Loucy (cell line): ENCODE results near the gene CCDC12.
A peak's percentile ranks its signal among the peaks of the same experiment; 100 is the strongest.

Source experiments
- H2AFZ ChIP-seq: fragments of 200-600 bp; sonication (generic); 2 replicates; pipeline ENCODE4 v1.6.0; 2016; ENCODE audit warnings: antibody characterized with exemption, mild to moderate bottlenecking, low read length, moderate library complexity
- H3F3A ChIP-seq: fragments of 200-600 bp; 2 replicates; pipeline ENCODE4 v1.6.0; 2016; ENCODE audit warnings: antibody characterized with exemption, low read depth, mild to moderate bottlenecking
- H3K27me3 ChIP-seq: fragments of 200-600 bp; sonication (generic); 2 replicates; pipeline ENCODE4 v1.6.1; 2014; ENCODE audit warnings: low read length, mild to moderate bottlenecking; ENCODE audit not compliant: insufficient read depth, poor library complexity, severe bottlenecking
- H3K36me3 ChIP-seq: fragments of 200-600 bp; sonication (generic); 2 replicates; pipeline ENCODE4 v1.6.1; 2016; ENCODE audit warnings: low read length; ENCODE audit not compliant: insufficient read depth
- H3K4me1 ChIP-seq: fragments of 200-600 bp; sonication (generic); 2 replicates; pipeline ENCODE4 v1.5.1; 2014; ENCODE audit warnings: low read length, mild to moderate bottlenecking; ENCODE audit not compliant: insufficient read depth, poor library complexity, severe bottlenecking
- H3K4me2 ChIP-seq: fragments of 200-600 bp; sonication (generic); 2 replicates; pipeline ENCODE4 v1.6.0; 2014; ENCODE audit warnings: antibody characterized with exemption, low read length, low read depth, mild to moderate bottlenecking; ENCODE audit not compliant: poor library complexity, severe bottlenecking
- H3K4me3 ChIP-seq: fragments of 200-600 bp; sonication (generic); 2 replicates; pipeline ENCODE4 v1.5.1; 2014; ENCODE audit warnings: low read length, mild to moderate bottlenecking, mixed read lengths; ENCODE audit not compliant: poor library complexity, severe bottlenecking
- H3K79me2 ChIP-seq: fragments of 200-600 bp; sonication (generic); 2 replicates; pipeline ENCODE4 v1.6.1; 2014; ENCODE audit warnings: low read length; ENCODE audit not compliant: insufficient read depth
- H3K9ac ChIP-seq: fragments of 200-600 bp; sonication (generic); 2 replicates; pipeline ENCODE4 v1.6.0; 2014; ENCODE audit warnings: mild to moderate bottlenecking, low read depth, low read length, moderate library complexity; ENCODE audit not compliant: poor library complexity, severe bottlenecking
- H3K9me2 ChIP-seq: fragments of 200-600 bp; sonication (generic); replicated peaks from 2 replicates; pipeline ENCODE4 v1.6.1; 2016; ENCODE audit warnings: low read depth, low read length, mixed read lengths
- H3K9me3 ChIP-seq: fragments of 200-600 bp; sonication (generic); 2 replicates; pipeline ENCODE4 v1.6.1; 2014; ENCODE audit warnings: mild to moderate bottlenecking, antibody characterized with exemption, low read length, low read depth; ENCODE audit not compliant: insufficient read depth
- H4K20me1 ChIP-seq: fragments of 200-600 bp; sonication (generic); 2 replicates; pipeline ENCODE4 v1.6.0; 2014; ENCODE audit warnings: antibody characterized with exemption, low read length, mild to moderate bottlenecking; ENCODE audit not compliant: insufficient read depth, poor library complexity, severe bottlenecking
- EZH2phosphoT487 ChIP-seq: fragments of 200-600 bp; IDR thresholded peaks from 2 replicates; pipeline ENCODE4 v1.6.1; 2018; ENCODE audit warnings: antibody characterized with exemption, mild to moderate bottlenecking, moderate library complexity, borderline replicate concordance
- TF ChIP-seq, protein P1 (sequence below): fragments of 200-600 bp; sonication (generic); conservative IDR thresholded peaks from 2 replicates; pipeline ENCODE4 v1.5.1; 2014; ENCODE audit warnings: mild to moderate bottlenecking, antibody characterized with exemption, low read length

CCDC12 gene

DNA sequence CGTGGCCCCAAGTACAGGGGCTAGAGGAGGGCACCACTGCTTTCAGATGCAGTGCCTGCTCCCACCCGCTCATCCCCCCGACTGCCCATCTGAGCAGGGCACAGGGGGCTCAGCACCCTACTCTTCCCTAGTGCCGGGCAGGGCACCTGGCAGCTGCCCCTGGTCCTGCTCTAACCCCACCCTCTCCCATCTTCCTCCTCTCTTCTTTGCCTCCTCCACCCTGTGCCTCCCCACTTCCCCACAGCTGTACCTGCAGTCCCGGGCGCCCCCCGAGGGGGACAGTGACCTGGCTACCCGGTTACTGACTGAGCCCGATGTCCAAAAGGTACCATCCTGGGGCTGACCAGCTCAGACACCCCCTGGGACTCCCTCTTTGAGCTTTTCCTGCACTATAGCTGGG lies 15.7 kb upstream of the CCDC12 start:
- H3K4me1 ChIP-seq, result peaks cover 55% of the 10 kb centered on the region
- no peaks in the 10 kb centered on the region for H3K9me3 ChIP-seq
- TF ChIP-seq, protein P1, sequence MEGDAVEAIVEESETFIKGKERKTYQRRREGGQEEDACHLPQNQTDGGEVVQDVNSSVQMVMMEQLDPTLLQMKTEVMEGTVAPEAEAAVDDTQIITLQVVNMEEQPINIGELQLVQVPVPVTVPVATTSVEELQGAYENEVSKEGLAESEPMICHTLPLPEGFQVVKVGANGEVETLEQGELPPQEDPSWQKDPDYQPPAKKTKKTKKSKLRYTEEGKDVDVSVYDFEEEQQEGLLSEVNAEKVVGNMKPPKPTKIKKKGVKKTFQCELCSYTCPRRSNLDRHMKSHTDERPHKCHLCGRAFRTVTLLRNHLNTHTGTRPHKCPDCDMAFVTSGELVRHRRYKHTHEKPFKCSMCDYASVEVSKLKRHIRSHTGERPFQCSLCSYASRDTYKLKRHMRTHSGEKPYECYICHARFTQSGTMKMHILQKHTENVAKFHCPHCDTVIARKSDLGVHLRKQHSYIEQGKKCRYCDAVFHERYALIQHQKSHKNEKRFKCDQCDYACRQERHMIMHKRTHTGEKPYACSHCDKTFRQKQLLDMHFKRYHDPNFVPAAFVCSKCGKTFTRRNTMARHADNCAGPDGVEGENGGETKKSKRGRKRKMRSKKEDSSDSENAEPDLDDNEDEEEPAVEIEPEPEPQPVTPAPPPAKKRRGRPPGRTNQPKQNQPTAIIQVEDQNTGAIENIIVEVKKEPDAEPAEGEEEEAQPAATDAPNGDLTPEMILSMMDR, result no peak
- no peak for TF ChIP-seq EZH2phosphoT487
- no peaks in the 10 kb centered on the region for H3F3A ChIP-seq
- H4K20me1 ChIP-seq, result no peaks in the 10 kb centered on the region
- H3K4me3 ChIP-seq, result no peak overlapping the region
- no peaks in the 10 kb centered on the region for H3K9me2 ChIP-seq
- peaks cover 47% of the 10 kb centered on the region for H3K79me2 ChIP-seq
- peaks cover 8% of the 10 kb centered on the region; the same call in 1 of the 2 replicates for H3K36me3 ChIP-seq
- H3K4me2 ChIP-seq, result no peak overlapping the region
- H2AFZ ChIP-seq, result no peak overlapping the region
- no peak overlapping the region for H3K9ac ChIP-seq
- H3K27me3 ChIP-seq, result no peaks in the 10 kb centered on the region

DNA sequence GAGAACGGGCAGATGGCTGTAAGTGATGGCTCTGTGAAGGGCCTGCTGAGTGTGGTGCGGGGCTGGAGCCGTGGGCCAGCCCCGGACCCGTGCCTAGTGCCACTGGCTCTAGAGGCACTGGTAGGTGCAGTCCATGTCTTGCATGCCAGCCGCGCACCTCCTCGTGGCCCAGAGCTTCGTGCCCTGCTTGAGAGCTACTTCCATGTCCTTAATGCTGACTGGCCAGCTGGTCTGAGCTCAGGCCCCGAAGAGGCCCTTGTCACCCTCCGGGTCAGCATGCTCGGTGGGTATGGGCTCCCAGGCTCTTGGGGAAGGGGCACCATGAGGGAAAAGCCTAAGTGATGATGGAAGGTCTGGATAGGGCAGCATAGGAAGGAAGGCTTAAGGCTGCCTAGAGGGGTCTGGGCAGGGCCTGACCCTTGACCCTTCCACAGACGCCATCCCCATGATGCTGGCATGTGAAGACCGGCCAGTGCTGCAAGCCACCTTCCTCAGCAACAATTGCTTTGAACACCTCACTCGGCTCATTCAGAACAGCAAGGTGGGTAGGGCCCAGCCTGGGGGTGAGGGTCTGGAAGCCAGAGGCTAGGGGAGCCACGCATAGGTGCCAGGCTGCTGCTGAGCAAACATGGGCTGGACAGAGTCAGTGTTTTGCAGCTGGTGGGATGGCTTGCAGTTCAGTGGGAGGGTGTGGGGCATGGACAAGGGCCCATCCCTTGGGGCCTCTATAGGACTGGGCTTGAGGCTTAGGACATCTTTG lies 15.0 kb upstream of the CCDC12 start:
- peaks cover 55% of the 10 kb centered on the region for H3K4me1 ChIP-seq
- H3K36me3 ChIP-seq, result peaks cover 8% of the 10 kb centered on the region; the same call in 1 of the 2 replicates
- H3K9me3 ChIP-seq, result no peaks in the 10 kb centered on the region
- peak overlapping the region; percentile 11 for H3K4me2 ChIP-seq
- H3K27me3 ChIP-seq, result no peaks in the 10 kb centered on the region
- H3K9me2 ChIP-seq, result no peaks in the 10 kb centered on the region
- peaks cover 53% of the 10 kb centered on the region for H3K79me2 ChIP-seq
- H3K9ac ChIP-seq, result no peak overlapping the region
- TF ChIP-seq, protein P1, result no peak
- no peak for TF ChIP-seq EZH2phosphoT487
- H4K20me1 ChIP-seq, result no peaks in the 10 kb centered on the region
- H3K4me3 ChIP-seq, result no peak overlapping the region
- no peak overlapping the region for H2AFZ ChIP-seq
- H3F3A ChIP-seq, result no peaks in the 10 kb centered on the region

DNA sequence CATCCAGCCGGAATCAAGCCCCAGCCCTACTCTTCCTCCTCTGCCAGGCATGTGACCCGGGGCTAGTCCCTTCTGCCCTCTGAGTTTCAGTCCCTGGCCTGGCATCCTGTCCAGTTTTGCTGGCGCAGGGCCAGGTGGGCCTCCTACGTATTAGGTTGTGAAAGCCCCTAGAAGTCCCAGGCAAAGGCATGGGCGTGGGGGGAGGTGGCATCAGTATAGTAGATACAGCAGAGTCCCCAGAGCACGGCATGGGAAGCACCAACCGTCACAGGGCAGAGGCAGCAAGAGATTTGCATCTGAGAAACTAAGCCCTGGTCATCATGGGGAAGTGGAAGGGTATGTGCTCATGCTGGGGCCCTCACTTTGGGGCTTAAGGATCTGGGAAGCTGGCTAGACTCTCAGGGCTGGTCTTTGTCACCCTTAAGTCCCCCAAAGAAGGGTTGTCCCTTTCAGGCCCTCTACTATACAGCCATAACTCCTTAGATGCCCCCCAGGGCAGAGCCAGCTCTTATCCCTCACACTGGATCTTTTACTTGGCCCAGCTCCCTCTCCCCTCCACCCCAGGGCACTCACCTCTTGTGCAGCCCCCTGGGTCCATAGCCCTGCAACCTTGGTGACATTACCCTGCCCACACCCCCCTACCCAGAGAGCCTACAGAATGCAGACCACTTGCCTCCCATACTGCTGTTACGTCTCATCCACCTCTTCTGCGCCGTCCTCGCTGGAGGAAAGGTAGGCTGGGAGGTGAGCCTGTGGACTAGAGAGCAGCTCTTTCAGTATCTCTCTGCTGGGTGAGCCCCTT lies 14.2 kb upstream of the CCDC12 start:
- Histone ChIP-seq H3K27me3 (no peaks in the 10 kb centered on the region), H3K79me2 (peaks cover 61% of the 10 kb centered on the region), H3K9ac (peak overlapping the region; percentile 73), H3K4me2 (peak overlapping the region; percentile 11), H3K36me3 (peaks cover 8% of the 10 kb centered on the region; the same call in 1 of the 2 replicates), H3F3A (no peaks in the 10 kb centered on the region), H2AFZ (no peak overlapping the region), H3K4me3 (no peak overlapping the region), H3K4me1 (peaks cover 58% of the 10 kb centered on the region), H3K9me3 (no peaks in the 10 kb centered on the region), H4K20me1 (no peaks in the 10 kb centered on the region), H3K9me2 (no peaks in the 10 kb centered on the region)
- no peak for TF ChIP-seq EZH2phosphoT487
- TF ChIP-seq, protein P1, result no peak
